Kidney capillary endothelial cell (primary cell): ENCODE data around the gene KIF26B.
"Not testable (repeated sequence)": the region's sequence is repeated elsewhere in the genome, so short reads cannot be mapped to it uniquely, and the experiment has no call there.

Experiments
- DNase-seq: peaks from one replicate; pipeline ENCODE4 v3.0.0-alpha.2; 2018; ENCODE audit warnings: low spot score

KIF26B gene

DNA sequence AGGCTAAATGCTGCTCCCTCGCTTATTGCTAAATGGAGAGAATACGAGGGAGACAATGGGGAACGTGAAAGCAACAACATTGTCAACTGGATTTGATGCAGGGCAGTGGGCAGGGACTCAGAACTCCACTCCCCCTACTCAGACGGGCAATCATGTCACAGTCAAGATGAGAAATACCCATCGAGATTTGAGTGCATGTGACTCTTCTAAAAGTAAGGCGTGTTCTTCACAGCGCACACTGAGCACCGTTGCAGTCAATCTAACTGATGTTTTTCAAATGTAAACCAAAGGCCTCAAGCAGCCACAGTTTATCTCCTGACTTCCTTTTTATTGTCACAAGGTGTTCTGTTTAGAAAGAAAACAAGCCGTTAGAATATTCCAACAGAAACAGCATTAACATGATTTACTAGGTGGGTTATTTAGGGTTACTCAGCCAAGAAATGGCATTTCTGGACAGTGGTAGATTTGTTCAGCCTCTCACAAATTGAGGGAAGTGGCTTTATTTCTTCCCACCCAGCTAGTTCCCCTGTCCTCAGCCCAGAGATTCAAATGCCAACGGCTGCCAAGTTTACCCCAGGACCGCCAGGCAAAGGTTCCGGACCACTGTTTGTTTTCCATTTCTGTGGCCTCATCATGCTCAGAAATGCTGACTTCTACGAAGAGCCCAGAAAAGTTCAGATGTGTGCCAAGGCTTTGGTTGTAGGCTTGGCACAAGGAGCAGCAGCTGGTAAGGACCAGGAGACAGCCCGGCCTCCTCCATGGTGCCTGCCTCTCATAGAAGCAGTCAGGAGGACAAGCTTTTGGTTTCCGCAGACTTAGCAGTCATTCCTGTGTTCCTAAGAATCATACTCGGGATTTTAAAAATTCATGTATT, 171.4 kb downstream of the KIF26B start:
- no peak for DNase-seq

GRCh38 chr1:245327360-245327759, 172.6 kb downstream of the KIF26B start:
- DNase-seq = no peak

DNA sequence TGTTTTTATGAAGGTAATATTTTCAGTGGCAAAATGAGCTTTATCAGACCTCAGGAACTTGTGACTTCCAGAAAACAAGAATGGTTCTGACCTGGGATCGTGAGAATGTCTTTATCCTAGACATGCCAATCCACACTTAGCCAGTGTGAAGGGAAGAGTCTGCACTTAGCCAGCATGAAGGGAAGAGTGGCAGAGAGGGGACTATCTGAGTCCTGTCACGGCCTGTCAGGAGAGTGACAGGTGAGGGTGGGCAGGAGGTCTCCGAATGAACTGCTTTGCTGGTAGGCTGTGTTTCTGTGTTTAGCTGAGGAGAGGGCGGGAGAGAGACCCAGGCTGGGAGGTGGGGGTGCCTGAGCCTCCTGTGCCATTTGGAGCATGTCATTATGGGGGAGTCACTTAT, 173.1 kb downstream of the KIF26B start:
- no peak for DNase-seq

GRCh38 chr1:245330951-245331350, 176.2 kb downstream of the KIF26B start:
- DNase-seq = no peak

- DNase-seq = no peak
Measured at GRCh38 chr1:245332085-245332484, 177.3 kb downstream of the KIF26B start.

- DNase-seq = no peak
Measured at GRCh38 chr1:245332513-245332912, 177.7 kb downstream of the KIF26B start.

- no peak for DNase-seq
Measured at GRCh38 chr1:245334235-245334634, 179.4 kb downstream of the KIF26B start.

DNA sequence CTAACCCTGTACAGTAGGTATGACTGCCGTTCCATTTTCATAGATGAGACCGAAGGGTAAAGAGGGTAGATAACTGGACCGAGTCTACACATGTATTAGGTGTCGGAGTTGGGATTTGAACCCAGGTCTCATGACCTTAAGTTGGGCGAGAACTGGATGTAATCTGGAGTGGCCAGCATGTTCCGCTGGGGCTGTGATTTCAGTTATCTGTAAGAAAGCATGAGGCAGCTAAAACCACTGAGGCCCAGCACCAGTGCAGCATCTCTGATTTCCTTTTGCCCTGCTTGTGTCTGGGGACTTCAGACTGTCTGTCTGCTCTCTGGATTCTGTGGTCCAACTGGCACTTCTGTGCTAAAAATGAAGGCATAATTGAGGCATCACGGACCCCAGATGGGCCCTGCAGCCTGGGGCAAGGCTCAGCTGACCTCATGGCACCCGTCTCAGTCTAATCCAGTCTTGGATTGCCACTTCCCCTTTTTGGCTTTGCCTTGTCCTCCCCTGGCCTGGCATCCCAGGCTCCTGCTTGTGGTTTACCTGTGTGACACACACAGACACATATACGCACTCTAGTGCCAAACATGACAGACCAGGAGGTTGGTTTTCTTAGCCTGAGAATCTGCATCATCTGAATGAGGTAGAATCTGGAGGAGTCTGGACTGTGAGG, 180.2 kb downstream of the KIF26B start:
- DNase-seq = no peak

DNA sequence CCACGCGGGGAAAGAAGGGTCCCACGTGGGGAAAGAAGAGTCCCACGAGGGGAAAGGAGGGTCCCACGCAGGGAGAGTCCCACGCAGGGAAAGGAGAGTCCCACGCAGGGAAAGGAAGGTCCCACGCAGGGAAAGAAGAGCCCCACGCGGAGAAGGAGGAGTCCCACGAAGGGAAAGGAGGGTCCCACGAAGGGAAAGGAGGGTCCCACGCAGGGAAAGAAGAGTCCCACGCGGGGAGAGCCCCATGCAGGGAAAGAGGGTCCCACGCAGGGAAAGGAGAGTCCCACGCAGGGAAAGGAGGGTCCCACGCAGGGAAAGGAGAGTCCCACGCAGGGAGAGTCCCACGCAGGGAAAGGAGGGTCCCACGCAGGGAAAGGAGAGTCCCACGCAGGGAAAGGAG, 180.9 kb downstream of the KIF26B start:
- DNase-seq = not testable (repeated sequence)

DNA sequence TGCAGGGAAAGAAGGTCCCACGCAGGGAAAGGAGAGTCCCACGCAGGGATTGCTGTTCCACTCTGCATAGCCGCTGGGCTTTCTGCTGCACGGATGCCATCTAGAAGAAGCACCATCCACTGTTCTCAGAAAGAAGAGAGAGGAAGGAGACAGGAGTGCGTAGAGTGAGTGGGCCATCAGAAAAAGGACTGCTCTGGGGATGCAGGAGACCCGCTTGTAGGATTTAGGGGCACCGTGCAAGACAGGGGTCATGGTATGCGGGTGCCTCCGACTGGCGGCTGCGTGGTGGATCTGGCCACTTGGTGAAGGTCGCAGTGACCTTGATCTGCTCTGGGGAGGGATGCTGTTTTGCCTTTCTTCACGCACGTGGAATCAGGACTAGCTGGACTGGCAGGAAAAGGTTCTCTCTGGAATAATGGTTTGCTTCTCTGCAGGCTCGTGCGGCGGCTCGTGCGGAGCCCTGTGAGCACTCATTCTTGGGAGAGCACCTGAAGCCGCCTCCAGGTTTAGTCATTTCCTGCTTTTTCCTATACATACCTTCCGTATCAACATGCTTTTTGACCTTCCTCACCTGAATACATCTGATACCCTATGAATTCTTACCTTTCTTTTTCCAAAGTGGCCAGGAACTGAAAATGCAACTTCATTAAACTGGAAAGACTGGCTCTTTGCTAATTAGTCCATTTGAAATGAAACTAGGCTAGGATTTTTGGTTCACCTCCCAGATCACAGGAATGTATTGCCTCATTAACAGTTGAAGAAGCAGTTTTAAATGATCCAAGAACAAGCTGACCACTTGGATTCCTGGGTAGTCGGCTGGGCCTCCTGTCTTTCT, 181.6 kb downstream of the KIF26B start:
- no peak for DNase-seq

DNA sequence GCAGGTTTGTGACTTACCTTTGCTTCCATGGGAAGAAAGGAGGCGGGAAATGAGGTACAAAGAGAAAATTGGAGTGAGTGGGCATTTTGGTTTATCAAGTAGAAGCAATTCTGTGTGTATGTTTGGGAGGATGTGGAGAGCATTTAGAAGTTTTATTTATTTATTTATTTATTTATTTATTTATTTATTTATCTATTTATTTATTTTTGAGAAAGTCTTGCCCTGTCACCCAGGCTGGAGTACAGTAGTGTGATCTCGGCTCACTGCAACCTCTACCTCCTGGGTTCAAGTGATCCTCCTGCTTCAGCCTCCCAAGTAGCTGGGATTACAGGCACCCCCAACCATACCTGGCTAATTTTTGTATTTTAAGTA, 182.2 kb downstream of the KIF26B start:
- DNase-seq = not testable (repeated sequence)

DNA sequence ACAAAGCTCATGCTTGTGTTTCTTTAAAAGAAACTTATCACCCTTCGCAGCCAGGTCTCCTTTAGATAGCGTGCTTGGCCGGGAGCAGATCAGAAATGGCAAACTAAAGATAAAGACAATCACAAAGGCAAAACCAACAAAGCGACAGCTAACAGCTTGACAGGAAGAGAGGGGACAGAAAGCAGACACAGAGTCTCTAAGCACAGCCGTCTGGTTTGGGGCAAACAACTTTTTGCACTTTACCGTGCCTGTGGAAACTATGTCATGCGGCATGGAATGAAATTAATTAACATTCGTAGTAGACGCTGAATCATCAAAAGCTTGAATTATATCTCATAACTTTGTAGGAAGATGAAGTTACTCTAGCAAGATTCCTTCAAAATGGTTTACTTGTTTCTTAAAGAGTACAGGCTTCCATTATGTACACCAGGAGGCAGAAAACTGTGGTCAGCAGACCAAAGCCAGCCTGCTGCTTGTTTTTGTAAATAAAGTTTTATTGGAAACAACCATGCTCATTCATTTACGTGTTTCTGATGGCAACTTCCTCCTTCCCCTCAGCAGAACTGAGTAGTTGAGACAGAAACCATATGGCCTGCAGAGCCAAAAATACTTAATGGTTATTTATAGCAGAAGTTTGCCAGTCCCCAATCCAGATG, 183.2 kb downstream of the KIF26B start:
- no peak for DNase-seq

- no peak for DNase-seq
Measured at GRCh38 chr1:245338485-245338877, 183.7 kb downstream of the KIF26B start.

DNA sequence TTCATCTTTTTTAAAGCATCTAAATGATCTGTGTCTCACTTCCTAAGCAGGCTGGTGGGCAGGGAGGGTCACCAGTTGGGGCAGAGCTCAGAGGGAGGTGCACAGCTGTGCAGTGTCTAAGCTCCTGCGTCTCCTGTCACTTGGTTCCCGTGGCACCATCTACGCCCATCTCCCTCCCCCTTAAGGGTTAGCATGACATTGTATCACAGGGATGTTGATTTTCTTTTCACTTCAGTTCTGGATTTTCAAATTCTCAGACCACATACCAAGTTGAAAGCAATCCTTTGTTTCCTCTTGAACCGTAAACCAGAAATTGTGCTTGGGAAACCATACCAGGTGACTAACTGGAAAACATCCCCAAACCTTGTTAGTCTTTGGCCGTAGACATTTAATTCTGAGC, 187.0 kb downstream of the KIF26B start:
- no peak for DNase-seq

GRCh38 chr1:245345191-245345884, 190.6 kb downstream of the KIF26B start:
- no peak for DNase-seq

- DNase-seq = no peak
Measured at GRCh38 chr1:245348626-245349025, 193.8 kb downstream of the KIF26B start.

DNA sequence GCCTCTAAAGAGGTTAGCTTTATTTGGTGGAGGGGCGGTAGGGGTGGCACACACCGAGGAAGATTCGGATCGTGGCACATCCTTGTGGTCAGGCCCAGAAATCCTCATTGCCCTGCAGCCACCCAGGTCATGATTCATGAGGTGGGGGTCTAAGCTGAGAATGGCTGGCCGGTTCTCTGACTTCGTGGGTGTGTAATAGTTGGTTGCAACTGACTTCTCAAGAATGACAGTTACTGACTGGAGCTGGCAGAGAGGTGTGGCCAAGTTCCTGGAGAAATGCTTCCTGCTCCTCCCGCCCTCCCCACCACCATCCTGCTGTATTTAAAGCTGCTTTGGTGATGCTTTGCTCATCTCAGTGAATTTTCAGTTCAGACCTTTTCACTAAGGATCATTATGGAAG, 198.6 kb downstream of the KIF26B start:
- DNase-seq = no peak

GRCh38 chr1:245353915-245354775, 199.4 kb downstream of the KIF26B start:
- no peak for DNase-seq

GRCh38 chr1:245355851-245356630, 201.3 kb downstream of the KIF26B start:
- not testable (repeated sequence) for DNase-seq
